ENCODE results near the gene RHBDF1. TPM values are rescaled to one million over a fixed set of nuclear protein-coding genes. Genes with fewer than 3 reads are reported as not detected.

RHBDF1 gene
- total RNA-seq, 2 experiments from 2014 or later: 0.61 TPM; not detected in 1

- Mint-ChIP-seq H3K36me3 (ENCODE audit: low read depth) (peaks cover 5% of the 10 kb centered on the region), H3K4me1 (ENCODE audit: low read depth) (peaks cover 3% of the 10 kb centered on the region), H3K9me3 (no peaks in the 10 kb centered on the region), H3K27ac (no peak overlapping the region), H3K4me3 (no peak overlapping the region), H3K27me3 (no peaks in the 10 kb centered on the region)
- DNase-seq: no peak
- ChIA-PET POLR2A (interaction anchor here (0.8 kb wide), 1 partner anchor 117 kb away, joined by 3 read pairs; no protein-coding TSS in a partner anchor), CTCF (interaction anchor here (0.8 to 5.8 kb wide), 7 partner anchors 8 to 258 kb away, joined by 3 to 73 read pairs (median 5); partner anchors contain the start of gene FAM234A)
- ATAC-seq: no peak
- intact Hi-C loops (cut with micrococcal nuclease): no loop called here
- no peak for TF ChIP-seq CTCF (IDR thresholded peaks at IDR 0.05)
Observed at GRCh38 chr16:104355-104754, 31.9 kb upstream of the RHBDF1 start.

GRCh38 chr16:102060-102855 is 29.8 kb upstream of the RHBDF1 start:
- CTCF ChIA-PET: no interaction called here
- H3K27me3 Mint-ChIP-seq: no peaks in the 10 kb centered on the region
- H3K27ac Mint-ChIP-seq: no peak overlapping the region
- ATAC-seq (no peak), DNase-seq (no peak)
- no peak for TF ChIP-seq CTCF (IDR thresholded peaks at IDR 0.05)
- POLR2A ChIA-PET: interaction anchor here (1.5 kb wide), 1 partner anchor 33 kb away, joined by 4 read pairs; no protein-coding TSS in a partner anchor
- H3K9me3 Mint-ChIP-seq: no peaks in the 10 kb centered on the region
- peaks cover 6% of the 10 kb centered on the region for H3K4me1 Mint-ChIP-seq (ENCODE audit: low read depth)
- H3K4me3 Mint-ChIP-seq: no peak overlapping the region
- intact Hi-C loops (cut with micrococcal nuclease): no loop called here
- peaks cover 10% of the 10 kb centered on the region for H3K36me3 Mint-ChIP-seq (ENCODE audit: low read depth)

- intact Hi-C loops (cut with micrococcal nuclease): no loop called here
- Mint-ChIP-seq H3K9me3 (no peaks in the 10 kb centered on the region), H3K36me3 (ENCODE audit: low read depth) (peaks cover 10% of the 10 kb centered on the region), H3K4me1 (ENCODE audit: low read depth) (peaks cover 6% of the 10 kb centered on the region), H3K27me3 (no peaks in the 10 kb centered on the region), H3K4me3 (no peak overlapping the region), H3K27ac (no peak overlapping the region)
- POLR2A ChIA-PET: interaction anchor here (1.5 kb wide), 1 partner anchor 33 kb away, joined by 4 read pairs; no protein-coding TSS in a partner anchor
- no peak for TF ChIP-seq CTCF (IDR thresholded peaks at IDR 0.05)
- CTCF ChIA-PET: no interaction called here
- ATAC-seq (no peak), DNase-seq (no peak)
Observed at GRCh38 chr16:101586-101985, 29.2 kb upstream of the RHBDF1 start.

GRCh38 chr16:100989-101388 is 28.6 kb upstream of the RHBDF1 start:
- H3K27me3 Mint-ChIP-seq: no peaks in the 10 kb centered on the region
- no peak overlapping the region for H3K4me3 Mint-ChIP-seq
- intact Hi-C loops (cut with micrococcal nuclease): no loop called here
- no peak for TF ChIP-seq CTCF (IDR thresholded peaks at IDR 0.05)
- CTCF ChIA-PET: no interaction called here
- H3K36me3 Mint-ChIP-seq (ENCODE audit: low read depth): peaks cover 10% of the 10 kb centered on the region
- DNase-seq (no peak), ATAC-seq (no peak)
- no peaks in the 10 kb centered on the region for H3K9me3 Mint-ChIP-seq
- H3K27ac Mint-ChIP-seq: no peak overlapping the region
- H3K4me1 Mint-ChIP-seq (ENCODE audit: low read depth): peaks cover 6% of the 10 kb centered on the region
- POLR2A ChIA-PET: no interaction called here

GRCh38 chr16:97822-98221 is 25.4 kb upstream of the RHBDF1 start:
- no peak for ATAC-seq
- intact Hi-C loops (cut with micrococcal nuclease): loop anchor here (1.0 kb wide), 1 partner anchor 33 kb away; no protein-coding TSS in a partner anchor
- H3K36me3 Mint-ChIP-seq (ENCODE audit: low read depth): peaks cover 14% of the 10 kb centered on the region
- ChIA-PET POLR2A (interaction anchor here (0.8 kb wide), 1 partner anchor 29 kb away, joined by 4 read pairs; no protein-coding TSS in a partner anchor), CTCF (interaction anchor here (1.3 to 12.6 kb wide), 14 partner anchors 9 to 130 kb away, joined by 4 to 458 read pairs (median 9); partner anchors contain the start of genes MPG, POLR3K, RHBDF1 and SNRNP25)
- H3K27ac Mint-ChIP-seq: no peak overlapping the region
- no peaks in the 10 kb centered on the region for H3K27me3 Mint-ChIP-seq
- no peak for TF ChIP-seq CTCF (IDR thresholded peaks at IDR 0.05)
- H3K9me3 Mint-ChIP-seq: no peaks in the 10 kb centered on the region
- H3K4me3 Mint-ChIP-seq: no peak overlapping the region
- no peak for DNase-seq
- peaks cover 6% of the 10 kb centered on the region for H3K4me1 Mint-ChIP-seq (ENCODE audit: low read depth)
